ENCODE data around the gene EEF1B2.

GRCh38 chr2:206116278-206116677 is 43.4 kb upstream of the EEF1B2 start:
- no peak for TF ChIP-seq GATA2 (IDR thresholded peaks at IDR 0.05; ENCODE audit: low read depth, low read length)
- TF ChIP-seq GATA3 (IDR thresholded peaks at IDR 0.05; ENCODE audit: low read depth, low read length), result no peak

Measured in SH-SY5Y (cell line).